Measurements from ENCODE around the gene LOXHD1.

DNA sequence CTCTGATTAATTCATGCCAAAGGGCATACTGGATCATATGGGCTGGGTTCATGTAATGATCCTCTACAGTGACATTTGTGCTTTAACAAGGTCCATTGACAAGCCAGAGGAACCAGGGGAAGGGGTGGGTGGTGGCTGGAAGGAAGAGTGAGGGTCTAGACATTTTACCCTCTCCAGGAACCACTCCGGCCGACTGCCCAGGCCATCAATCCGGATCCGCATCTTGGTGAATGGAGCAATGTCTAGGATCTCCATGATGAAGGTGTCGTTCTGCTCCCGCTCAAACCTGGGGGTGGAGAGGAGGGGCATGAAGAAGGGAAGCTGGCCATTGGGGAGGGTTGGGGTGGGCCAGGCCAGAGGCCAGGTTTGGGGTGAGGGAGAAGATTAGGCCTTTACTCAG, 147.5 kb downstream of the LOXHD1 start:
- TF ChIP-seq, protein P1, sequence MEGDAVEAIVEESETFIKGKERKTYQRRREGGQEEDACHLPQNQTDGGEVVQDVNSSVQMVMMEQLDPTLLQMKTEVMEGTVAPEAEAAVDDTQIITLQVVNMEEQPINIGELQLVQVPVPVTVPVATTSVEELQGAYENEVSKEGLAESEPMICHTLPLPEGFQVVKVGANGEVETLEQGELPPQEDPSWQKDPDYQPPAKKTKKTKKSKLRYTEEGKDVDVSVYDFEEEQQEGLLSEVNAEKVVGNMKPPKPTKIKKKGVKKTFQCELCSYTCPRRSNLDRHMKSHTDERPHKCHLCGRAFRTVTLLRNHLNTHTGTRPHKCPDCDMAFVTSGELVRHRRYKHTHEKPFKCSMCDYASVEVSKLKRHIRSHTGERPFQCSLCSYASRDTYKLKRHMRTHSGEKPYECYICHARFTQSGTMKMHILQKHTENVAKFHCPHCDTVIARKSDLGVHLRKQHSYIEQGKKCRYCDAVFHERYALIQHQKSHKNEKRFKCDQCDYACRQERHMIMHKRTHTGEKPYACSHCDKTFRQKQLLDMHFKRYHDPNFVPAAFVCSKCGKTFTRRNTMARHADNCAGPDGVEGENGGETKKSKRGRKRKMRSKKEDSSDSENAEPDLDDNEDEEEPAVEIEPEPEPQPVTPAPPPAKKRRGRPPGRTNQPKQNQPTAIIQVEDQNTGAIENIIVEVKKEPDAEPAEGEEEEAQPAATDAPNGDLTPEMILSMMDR (conservative IDR thresholded peaks at IDR 0.05; ENCODE audit: low read depth, low read length) = no peak
- no peak for TF ChIP-seq EZH2 (IDR thresholded peaks at IDR 0.05; ENCODE audit: borderline replicate concordance, low read depth, low read length, poor library complexity, severe bottlenecking)
